Osteoblast (primary cell): ENCODE data around the gene FXYD1. TPM values are rescaled to one million over a fixed set of nuclear protein-coding genes. Genes with fewer than 3 reads are reported as not detected.
A peak's percentile ranks its signal among the peaks of the same experiment; 100 is the strongest.

ENCODE experiments used
- DNase-seq: peaks from one replicate; pipeline ENCODE4 v3.0.0; 2011; ENCODE audit warnings: low spot score, mixed read lengths; ENCODE audit not compliant: insufficient read length; ENCODE audit errors: missing footprints
- H2AFZ ChIP-seq: 2 replicates; pipeline ENCODE4 v1.6.0; 2011; ENCODE audit warnings: mild to moderate bottlenecking, low read length
- H3K27ac ChIP-seq: 2 replicates; pipeline ENCODE4 v1.5.1; 2011; ENCODE audit warnings: mild to moderate bottlenecking, low read depth, low read length, moderate library complexity
- H3K27me3 ChIP-seq: 2 replicates; pipeline ENCODE4 v1.6.0; 2012; ENCODE audit warnings: mild to moderate bottlenecking, control low read depth, inconsistent platforms, low read length, moderate library complexity; ENCODE audit not compliant: insufficient read depth
- H3K36me3 ChIP-seq: 2 replicates; pipeline ENCODE4 v1.5.1; 2011; ENCODE audit warnings: mild to moderate bottlenecking, low read length, control low read depth, moderate library complexity; ENCODE audit not compliant: insufficient read depth
- H3K4me1 ChIP-seq: 2 replicates; pipeline ENCODE4 v1.5.1; 2011; ENCODE audit warnings: mild to moderate bottlenecking, low read length, control low read depth, moderate library complexity; ENCODE audit not compliant: insufficient read depth
- H3K4me2 ChIP-seq: 2 replicates; pipeline ENCODE4 v1.6.0; 2011; ENCODE audit warnings: mild to moderate bottlenecking, low read length; ENCODE audit not compliant: insufficient read depth
- H3K4me3 ChIP-seq: fragments of 200-600 bp; sonication (generic); 3 replicates; pipeline ENCODE4 v1.5.1; 2012; ENCODE audit warnings: mild to moderate bottlenecking, low read length, inconsistent platforms; ENCODE audit not compliant: insufficient read depth
- H3K79me2 ChIP-seq: 2 replicates; pipeline ENCODE4 v1.6.0; 2012; ENCODE audit warnings: mild to moderate bottlenecking, low read length, control low read depth, inconsistent platforms; ENCODE audit not compliant: insufficient read depth
- H3K9me3 ChIP-seq: 2 replicates; pipeline ENCODE4 v1.5.1; 2011; ENCODE audit warnings: low read depth, low read length, control low read depth
- H4K20me1 ChIP-seq: 2 replicates; pipeline ENCODE4 v1.6.0; 2012; ENCODE audit warnings: mild to moderate bottlenecking, low read length, control low read depth; ENCODE audit not compliant: insufficient read depth
- total RNA-seq: library from RNA; depleted of rRNA; stranded (reverse); fragments of >200 nt; gene quantifications from 2 replicates; pipeline ENCODE4 v1.2.3, GENCODE V29; 2012
- TF ChIP-seq, protein P1 (sequence below): IDR thresholded peaks from 2 replicates; pipeline ENCODE4 v1.5.1; 2011; ENCODE audit warnings: mild to moderate bottlenecking, low read depth, low read length, moderate library complexity; ENCODE audit errors: extremely low read depth

The FXYD1 gene
- total RNA-seq, 1 donor = not detected

DNA sequence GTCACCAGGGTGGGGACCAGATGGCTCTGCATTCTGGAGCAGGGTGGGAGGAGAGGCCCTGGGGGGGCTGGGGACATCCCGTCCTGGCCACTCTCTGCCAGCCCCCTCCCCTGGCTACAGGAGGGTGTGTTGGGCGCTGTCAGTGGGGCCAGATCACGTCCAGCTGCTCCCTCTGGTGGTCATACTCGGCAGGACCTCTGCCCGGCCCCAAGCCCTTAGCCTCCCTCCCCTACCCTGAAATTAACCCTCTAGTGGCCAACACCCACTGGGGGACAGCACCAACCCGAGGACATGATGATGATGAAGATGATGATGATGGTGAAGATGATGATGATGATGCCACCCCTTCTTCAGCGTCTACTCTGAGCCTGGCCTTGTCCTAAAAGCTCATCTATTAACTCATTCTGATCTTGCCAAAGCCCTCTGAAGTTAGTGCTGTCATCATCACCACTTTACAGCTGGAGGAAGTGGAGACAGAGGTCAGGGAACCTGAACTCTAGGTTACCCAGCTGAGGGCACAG lies 3.2 kb upstream of the FXYD1 start:
- peak; percentile 99 for DNase-seq
- TF ChIP-seq, protein P1, sequence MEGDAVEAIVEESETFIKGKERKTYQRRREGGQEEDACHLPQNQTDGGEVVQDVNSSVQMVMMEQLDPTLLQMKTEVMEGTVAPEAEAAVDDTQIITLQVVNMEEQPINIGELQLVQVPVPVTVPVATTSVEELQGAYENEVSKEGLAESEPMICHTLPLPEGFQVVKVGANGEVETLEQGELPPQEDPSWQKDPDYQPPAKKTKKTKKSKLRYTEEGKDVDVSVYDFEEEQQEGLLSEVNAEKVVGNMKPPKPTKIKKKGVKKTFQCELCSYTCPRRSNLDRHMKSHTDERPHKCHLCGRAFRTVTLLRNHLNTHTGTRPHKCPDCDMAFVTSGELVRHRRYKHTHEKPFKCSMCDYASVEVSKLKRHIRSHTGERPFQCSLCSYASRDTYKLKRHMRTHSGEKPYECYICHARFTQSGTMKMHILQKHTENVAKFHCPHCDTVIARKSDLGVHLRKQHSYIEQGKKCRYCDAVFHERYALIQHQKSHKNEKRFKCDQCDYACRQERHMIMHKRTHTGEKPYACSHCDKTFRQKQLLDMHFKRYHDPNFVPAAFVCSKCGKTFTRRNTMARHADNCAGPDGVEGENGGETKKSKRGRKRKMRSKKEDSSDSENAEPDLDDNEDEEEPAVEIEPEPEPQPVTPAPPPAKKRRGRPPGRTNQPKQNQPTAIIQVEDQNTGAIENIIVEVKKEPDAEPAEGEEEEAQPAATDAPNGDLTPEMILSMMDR = peak; percentile 84
- Histone ChIP-seq H2AFZ (no peak overlapping the region), H3K79me2 (no peaks in the 10 kb centered on the region), H3K9me3 (no peaks in the 10 kb centered on the region), H3K4me2 (peak overlapping the region; percentile 32), H3K4me3 (peak overlapping the region; percentile 37), H4K20me1 (no peaks in the 10 kb centered on the region), H3K27me3 (peaks cover 32% of the 10 kb centered on the region), H3K4me1 (peaks cover 14% of the 10 kb centered on the region), H3K27ac (no peak overlapping the region), H3K36me3 (no peaks in the 10 kb centered on the region)

DNA sequence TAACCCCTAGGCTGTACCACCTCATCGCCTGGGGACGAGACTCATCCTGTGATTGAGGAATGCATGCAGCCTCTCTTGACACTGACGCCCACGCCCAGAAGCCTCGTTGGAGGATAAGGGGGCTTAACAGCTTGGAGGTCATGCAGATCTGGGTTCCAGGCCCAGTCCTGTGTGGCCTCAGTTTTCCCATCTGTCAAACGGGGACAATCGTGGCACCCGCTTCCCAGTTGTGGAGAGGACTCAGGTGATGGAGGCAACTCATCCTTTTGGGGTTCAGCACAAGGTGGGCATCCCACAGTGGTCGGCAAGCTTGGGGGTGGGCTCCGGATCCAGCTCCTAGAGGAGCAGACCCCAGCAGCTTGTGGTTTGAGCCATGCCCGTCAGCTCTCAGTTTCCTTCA lies 2.4 kb upstream of the FXYD1 start:
- Histone ChIP-seq H3K9me3 (no peaks in the 10 kb centered on the region), H3K27ac (no peak overlapping the region), H4K20me1 (no peaks in the 10 kb centered on the region), H3K4me3 (no peak overlapping the region), H3K27me3 (peaks cover 32% of the 10 kb centered on the region), H3K79me2 (no peaks in the 10 kb centered on the region), H2AFZ (no peak overlapping the region), H3K4me2 (no peak overlapping the region), H3K36me3 (no peaks in the 10 kb centered on the region), H3K4me1 (peaks cover 14% of the 10 kb centered on the region)
- DNase-seq = peak; percentile 0
- TF ChIP-seq, protein P1 = no peak

DNA sequence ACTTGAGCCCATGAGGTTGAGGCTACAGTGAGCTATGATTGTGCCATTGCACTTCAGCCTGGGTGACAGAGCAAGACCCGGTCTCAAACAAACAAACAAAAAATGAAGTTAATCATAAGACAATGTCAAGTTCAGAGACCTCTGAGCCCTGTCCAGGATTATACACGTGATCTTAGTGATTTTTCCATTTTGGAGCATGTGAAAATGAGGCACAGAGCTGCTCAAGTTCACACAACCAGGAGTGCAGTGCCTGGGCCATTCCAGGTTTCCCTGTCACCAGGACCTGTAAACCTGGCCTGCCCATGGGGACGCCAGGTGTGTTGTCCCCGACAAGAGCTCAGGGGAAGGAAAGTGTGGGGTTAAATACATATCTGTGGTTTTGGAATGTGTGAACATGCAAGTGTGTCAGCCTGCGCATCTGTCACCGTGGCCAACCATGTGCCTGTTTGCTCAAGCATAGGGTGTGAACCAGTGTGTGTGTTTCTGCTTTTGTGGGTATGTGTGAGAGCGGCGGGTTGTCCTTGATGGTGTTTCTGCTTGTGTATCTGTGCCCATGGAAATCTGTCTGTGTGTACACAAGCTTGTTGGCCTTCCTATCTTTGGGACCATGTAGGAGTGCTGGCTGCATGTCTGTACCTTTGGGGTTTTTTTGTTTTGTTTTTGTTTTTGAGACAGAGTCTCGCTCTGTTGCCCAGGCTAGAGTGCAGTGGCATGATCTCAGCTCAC lies 1.5 kb upstream of the FXYD1 start:
- H3K27me3 ChIP-seq = peaks cover 36% of the 10 kb centered on the region
- no peak overlapping the region for H3K4me2 ChIP-seq
- H3K79me2 ChIP-seq = no peaks in the 10 kb centered on the region
- H3K4me3 ChIP-seq = no peak overlapping the region
- H3K36me3 ChIP-seq = no peaks in the 10 kb centered on the region
- TF ChIP-seq, protein P1 = no peak
- no peaks in the 10 kb centered on the region for H4K20me1 ChIP-seq
- peaks cover 14% of the 10 kb centered on the region for H3K4me1 ChIP-seq
- no peak overlapping the region for H3K27ac ChIP-seq
- H3K9me3 ChIP-seq = no peaks in the 10 kb centered on the region
- no peak overlapping the region for H2AFZ ChIP-seq
- peak; percentile 83 for DNase-seq

DNA sequence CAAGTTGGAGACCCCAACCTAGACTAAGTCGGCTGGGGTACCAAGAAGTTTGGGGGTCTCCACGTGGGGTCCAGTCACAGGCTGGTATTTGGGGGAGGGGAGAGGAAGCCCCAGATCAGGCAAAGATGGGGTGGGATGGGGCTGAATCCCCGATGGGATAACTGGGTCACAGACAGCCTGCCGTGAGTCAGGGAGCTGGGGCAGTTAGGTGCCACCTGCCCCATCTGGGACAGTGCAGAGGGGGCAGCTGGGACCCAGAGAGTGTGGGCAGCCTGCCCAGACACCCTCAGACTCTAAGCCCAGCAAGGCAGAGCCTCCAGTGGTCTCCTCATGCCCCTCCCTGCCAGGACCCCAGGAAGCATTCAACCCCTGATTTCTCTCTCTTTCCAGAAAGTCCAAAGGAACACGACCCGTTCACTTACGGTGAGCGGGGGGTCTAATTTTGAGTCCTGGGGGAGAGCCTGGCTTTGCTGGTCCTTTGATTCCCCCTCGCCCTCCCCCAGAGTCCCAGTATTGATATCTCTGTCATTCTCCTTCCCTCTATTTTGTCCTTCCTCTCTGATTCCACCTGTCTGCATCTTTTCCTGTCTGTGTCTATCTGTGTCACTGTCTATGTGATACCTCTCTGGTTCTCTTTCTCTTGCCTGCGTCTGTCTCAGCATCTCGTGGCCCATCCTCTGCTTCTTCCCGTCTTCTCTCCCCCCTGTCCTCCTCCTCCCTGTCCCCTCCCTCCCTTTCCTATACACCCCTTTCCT lies 1.8 kb downstream of the FXYD1 start:
- Histone ChIP-seq H3K27ac (peak overlapping the region; percentile 41), H2AFZ (no peak overlapping the region), H3K27me3 (peaks cover 41% of the 10 kb centered on the region), H3K9me3 (no peaks in the 10 kb centered on the region), H3K4me1 (peaks cover 14% of the 10 kb centered on the region), H3K79me2 (no peaks in the 10 kb centered on the region), H3K4me2 (no peak overlapping the region), H4K20me1 (no peaks in the 10 kb centered on the region), H3K4me3 (no peak overlapping the region), H3K36me3 (no peaks in the 10 kb centered on the region)
- TF ChIP-seq, protein P1 = no peak
- peak; percentile 84 for DNase-seq
